NCI-H524 (cell line): ENCODE measurements around the gene AREG.

ENCODE experiments used
- DNase-seq, 2 experiments: peaks; one replicate each; lab custom pipeline; 2025; lab: John Stamatoyannopoulos, UW

The AREG gene

DNA sequence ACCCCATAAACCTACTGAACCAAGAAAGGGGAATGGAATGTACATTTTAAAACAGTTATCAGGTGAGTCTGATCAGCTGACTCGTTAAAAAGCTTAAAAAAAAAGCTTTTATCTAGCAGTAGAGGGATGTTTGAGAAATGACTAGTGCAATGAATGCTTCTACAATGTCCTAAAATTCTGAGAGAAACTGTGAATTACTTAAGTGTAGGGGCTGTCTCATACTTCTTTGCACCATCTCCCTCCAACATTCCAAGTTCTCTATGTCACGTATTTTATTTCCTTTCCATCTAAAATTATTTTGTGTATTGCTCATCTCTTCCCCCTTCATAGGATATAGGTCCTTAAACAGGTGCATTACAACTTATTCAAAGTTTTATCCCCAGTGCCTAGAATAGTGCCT lies 11.9 kb upstream of the AREG start:
- DNase-seq = no peak

DNA sequence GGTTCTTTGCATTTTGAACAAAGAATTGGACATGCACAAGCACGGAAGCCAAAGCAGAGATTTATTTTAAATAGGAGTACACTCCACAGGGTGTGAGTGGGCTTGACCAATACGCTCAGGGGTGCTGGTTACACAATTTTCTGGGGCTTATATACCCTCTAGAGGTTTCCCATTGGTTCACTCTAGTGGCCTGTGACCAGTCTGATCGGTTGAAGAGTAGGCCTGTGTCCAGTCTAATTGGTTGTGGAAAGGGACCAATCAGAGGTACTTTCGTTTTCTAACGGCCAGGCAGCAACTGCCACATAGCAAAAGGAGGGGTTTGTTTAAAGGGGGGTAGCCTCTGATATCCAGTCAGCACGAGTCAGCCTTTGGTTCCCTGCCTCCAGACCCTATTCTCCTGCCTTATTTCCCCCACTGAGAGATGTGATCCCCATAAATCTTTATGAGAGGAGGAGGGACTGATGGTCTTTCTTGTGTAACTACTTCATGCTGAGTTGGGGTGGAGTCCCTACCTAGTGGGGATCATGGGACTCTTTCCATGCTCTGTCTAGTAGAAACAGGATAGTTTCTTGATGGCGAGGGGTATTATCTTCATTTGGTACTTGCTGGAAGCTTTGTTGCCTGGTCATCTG lies 11.3 kb upstream of the AREG start:
- DNase-seq = no peak

DNA sequence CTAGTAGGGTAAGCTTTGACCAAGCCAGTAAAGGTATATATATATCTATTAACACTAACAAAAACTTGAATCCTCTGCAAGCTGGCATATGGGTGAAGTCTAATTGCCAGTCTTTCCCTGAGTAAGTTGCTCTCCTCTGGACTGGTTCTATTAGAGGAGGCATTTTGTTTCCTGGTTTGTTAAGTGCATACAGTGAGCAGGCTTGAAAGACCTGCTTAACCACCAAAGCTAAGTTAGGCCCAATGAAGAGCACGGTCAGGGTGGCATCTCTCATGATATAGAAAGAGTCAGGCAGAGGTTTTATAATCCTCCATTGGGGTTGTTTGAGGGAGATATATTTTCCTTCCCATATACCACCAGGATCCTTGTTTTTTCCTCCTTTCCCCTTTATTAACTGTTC lies 9.6 kb upstream of the AREG start:
- no peak for DNase-seq

DNA sequence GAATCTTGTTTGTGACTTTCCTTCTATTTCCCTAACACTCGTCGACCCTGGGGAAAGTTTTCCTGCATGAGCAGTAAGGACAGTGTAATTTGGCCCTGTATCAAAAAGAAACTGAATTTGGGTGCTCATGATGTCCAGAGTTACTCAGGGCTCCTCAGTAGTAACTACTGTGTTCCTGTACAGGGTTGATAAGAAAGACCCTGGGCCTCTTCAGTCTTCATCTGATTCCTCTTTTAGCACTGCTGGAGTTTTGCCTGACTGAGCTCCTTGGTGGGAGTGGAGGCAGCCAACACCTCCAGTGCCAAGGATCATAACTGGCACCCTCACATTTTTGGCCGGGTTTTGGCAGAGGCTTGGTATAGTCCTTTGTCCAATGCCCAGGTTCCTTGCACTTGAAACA lies 7.1 kb upstream of the AREG start:
- no peak for DNase-seq

DNA sequence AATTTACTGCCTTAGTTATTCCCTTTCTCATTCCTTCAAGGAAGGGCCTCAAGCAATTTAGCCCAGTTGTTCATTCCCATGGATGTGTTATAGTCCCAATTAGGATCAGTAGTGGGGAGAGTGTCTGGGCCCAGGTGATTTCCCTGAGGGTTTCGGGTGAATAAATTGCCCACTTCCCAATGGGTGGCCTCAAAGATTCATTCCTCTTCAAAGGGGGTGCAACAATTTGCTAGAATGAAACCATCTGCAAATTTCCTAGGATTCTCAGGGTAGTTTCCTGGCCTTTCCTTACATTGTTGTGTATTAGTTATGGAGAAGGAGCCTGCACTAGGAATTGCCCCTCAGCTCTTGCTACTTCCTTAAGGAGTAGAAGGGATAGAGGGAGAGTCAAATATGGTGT lies 6.3 kb upstream of the AREG start:
- no peak for DNase-seq

DNA sequence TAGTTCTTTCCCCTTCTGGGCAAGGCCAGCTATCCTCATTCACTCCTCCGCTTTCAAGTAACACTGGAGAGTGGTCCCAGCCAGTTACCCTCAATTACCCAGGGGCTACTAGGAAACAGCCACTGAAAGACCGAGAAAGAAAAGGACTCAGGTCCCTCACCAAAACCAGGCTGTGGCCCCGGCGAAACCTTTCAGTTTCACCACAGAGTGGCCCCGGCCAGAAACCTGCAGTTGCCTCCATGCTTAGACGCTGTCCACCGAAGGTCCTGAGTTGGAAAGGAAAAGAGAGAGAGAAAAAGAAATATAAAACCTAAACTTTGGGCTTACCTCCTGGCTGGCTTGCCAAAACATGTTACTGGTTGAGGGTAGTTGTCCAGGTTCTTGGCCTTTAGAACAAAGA lies 5.0 kb upstream of the AREG start:
- DNase-seq = no peak

DNA sequence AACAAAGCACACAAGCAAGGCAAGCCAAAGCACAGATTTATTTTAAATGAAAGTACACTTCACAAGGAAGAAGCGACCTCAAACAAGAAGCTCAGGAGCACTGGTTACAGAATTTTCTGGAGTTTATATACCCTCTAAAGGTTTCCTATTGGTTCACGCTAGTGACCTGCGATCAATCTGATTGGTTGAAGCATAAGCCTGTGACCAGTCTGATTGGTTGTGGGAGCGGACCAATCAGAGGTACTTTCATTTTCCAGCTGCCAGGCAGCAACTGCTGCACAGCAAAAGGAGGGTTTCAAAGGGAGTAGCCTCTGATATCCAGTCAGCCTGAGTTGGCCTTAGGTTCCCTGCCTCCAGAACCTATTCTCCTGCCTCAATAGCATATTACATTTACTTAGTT lies 4.6 kb upstream of the AREG start:
- DNase-seq = no peak

DNA sequence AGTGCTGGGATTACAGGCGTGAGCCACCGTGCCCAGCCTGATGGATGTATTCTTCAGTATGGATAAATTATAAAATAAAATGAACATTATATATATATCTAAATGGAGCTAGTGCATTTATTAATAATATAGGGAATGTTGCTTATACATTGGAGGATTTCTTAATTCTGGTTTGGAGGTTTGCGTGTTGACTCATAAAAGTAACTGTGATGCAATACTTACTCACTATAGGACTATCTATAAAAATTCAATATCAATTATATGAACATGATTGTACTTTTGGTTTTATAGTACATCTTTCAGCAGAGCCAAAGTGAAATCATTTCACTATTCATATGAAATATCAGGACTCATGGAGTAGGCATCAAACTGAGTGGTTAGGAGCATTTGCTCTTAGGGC lies 3.2 kb upstream of the AREG start:
- DNase-seq = no peak

DNA sequence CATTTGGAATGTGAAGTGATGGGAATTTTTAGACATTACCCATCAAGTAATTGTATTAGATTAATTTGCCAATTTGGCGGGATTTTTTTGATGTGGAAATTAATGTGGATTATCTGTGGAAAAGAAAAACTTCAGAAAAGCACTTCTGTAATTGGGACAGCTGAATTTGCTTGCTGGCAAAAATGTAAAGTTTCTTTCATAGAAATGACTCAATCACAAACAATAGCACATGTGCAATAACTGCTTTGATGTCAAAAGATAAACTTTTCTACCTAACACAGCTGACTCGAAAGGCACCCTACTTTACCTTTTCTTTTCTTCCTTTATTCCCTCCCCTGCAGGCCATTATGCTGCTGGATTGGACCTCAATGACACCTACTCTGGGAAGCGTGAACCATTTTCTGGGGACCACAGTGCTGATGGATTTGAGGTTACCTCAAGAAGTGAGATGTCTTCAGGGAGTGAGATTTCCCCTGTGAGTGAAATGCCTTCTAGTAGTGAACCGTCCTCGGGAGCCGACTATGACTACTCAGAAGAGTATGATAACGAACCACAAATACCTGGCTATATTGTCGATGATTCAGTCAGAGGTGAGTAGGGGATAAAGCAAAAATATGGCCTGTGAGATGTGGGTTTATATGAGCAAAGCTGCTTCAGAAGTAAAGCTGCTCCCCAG lies 1.4 kb downstream of the AREG start:
- no peak for DNase-seq

DNA sequence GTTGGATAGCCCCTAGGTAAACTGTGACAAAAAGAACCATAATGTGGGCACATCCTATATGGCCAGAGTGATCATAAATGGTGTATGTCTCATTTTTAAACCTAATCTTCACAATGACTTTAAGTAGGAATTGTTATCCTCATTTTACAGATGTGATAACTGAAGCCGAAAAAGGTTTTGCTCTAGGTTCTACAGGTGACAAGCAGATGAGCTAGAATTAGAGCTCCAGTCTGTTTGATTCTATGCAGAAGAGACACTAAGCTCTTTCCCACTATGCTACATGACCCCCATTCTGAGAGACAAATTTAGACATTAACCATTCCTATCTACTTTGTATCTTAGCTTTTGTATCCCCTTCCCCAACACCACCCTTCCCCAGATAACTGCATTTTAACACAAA lies 2.0 kb downstream of the AREG start:
- DNase-seq = no peak

DNA sequence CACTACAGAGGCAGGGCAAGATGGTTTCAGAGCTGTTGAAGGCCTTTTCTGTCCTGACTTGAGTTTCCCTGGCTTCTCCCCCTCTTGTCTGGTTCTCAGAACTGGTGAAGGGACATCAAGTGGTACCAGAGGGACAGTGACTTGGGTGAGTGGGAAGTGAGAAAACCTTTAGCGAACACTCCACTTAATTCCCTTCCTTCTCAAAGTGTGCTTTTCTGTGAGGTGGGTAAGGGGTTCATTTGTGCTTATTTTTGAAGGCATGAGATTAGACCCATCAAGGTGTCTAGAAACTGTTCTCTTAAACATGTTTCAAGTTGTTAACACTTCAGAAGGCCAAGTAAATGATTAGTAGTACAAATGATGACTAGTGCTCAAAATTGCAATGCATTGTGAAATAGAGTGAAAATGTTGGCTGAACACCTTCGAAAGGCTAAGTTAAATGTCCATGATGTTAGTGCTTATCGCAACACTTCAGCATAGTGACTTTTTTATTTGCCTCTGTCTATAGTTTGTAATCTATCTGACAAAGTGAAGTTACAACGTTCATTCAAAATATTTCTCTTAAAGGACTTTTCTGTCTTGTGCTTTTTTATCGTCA lies 2.8 kb downstream of the AREG start:
- no peak for DNase-seq

DNA sequence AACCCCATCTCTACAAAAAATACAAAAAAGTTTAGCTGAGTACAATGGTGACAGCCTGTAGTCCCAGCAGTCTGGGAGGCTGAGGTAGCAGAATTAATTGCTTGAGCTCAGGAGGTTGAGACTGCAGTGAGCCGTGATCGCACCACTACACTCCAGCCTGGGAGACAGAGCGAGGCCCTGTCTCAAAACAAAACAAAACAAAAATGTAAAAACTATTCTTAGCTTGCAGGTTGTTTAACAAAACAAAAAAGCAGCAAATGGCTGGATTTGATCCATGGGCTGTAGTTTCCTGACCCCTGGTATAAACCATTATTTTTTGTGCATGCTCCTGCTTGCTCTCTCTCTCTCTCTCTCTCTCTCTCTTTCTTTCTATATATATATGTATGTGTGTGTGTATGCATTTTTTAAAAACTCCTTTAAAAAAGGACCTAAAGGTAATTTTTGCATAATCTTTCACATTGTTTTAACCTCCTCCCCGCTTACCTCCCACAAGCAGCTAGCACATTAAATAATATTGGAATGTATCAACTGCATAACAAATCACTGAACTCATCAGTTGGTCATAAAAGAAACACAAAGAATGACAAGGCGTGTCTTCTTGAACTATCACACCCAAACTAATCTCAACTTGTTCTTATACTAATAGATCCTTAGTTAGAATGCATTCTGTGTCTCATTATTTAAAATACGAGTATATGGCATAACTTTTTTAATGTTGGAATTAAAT lies 4.8 kb downstream of the AREG start:
- DNase-seq = no peak

DNA sequence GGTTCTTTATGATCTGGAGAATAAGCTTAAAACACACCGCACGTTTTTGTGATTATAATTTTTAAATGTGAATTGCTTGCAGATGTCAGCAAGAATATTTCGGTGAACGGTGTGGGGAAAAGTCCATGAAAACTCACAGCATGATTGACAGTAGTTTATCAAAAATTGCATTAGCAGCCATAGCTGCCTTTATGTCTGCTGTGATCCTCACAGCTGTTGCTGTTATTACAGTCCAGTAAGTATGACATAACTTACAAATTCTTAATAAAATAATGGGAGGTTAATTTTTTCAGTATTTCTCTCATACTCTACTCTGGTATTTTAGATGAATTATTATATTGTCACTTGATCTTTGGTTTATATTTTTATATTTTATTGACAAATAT lies 5.4 kb downstream of the AREG start:
- no peak for DNase-seq

DNA sequence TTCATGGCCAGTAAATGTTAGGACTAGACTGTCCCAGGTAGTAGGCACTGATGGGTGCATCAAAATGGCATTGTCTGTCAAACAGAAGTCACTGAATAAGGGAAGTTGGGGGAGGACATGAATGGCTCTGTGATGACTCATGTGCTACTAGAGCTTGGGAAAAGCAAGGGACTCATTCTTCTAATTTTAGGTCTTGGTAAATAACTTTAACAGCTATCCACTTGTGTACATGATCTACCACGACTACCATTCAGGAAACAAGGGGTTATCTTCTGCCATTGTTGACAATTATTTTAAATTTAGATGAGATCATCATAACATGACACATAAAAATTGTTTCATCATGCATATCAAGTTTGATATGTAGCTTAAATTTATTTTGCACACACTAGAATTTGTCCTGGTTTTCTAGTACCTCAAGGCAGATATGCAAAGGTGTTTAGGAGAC lies 6.3 kb downstream of the AREG start:
- DNase-seq = no peak

DNA sequence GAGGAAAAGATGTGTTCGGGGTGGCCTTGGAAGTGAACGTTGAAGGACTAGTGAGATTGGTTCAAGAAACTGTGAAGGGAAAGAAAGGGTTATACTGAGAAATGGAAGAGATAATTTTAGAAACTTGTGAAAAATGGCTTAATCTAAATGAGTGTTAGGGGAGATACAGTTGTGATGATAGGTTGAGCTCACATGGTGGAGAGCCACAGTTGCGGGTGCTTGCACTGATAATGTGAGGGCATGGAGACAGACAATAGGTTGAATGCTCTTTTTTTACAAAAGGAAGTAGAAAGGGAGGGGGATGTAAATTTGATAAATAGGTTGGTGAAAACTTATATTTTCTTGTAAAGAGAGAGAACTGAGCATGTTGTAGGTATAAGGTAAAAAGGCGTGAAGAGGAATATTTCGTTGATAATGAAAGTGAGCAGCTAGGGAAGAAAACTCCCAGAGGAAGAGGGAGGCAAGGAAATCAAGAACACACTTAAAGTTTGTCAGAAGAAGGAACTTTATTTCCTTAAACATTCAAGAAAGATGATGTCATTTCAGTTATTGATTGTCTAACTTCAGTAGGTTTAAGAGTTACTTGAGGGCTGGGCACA lies 8.2 kb downstream of the AREG start:
- DNase-seq = no peak

DNA sequence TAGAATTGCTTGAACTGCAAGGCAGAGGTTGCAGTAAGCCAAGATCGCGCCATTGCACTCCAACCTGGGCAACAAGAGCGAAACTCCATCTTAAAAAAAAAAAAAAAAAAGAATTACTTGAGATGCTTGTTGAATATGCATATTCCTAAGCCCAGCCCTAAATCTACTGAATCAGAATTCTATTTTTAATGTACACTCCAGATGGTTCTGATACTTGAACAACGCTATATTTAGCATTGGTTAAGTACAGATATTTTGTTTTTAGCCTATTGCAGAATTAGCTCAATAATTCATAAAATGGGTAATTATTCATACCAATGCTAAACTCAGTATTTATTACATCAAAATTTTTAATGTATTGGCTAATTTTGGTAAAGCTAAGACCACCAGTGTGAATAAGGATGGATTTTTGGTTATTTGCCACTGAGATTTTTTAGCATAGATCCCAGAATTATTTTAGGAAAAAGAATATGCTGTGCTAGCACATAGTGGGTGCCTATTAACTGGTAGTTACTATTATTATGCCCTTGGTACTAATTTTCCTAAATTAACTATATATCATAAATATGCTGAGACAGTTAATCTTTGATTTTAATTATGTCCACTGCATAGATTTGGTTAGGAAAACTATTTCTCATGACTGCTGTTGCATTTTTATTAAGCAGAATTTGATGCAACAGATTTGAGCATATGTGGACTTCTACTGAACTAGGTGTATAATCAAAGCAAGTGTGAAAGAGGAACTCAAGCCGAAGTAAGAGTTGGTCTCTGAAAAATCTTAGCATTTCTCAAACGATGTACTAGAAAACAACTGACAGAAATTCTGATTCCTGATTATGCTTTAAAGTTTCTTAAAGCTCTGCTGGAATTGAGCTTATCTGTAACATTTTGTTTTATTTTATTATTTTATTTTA lies 9.2 kb downstream of the AREG start:
- no peak for DNase-seq

DNA sequence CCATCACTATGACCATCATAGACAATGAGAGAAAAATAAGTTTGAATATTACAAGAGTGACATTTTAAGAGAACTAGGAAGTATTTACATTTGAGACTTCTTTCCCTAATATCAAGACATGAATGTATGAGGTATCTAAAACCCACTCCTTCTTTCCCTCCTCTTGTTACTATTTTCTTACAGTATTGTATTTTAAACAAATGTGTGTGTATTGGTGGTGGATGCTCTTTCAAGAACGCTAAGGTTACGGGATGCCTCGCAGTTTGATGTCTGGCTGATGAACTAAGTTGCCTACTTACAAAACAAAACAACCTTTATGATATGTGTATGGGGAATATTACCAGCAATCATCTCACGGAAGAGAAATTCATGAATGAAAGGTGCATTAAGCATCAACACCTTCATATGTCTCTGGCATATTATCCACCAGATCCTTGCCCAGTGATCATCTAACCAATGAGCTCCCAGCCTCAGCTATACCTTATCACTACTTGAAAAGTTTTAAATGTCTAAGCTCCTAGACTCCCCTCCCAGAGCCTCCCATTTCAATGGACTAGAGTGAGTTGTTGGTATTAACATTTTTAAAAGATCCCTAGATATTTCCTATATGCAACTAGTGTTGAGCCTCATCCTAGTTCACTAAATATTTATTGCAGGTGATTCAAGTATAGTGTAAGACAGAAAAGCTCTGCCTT lies 10.6 kb downstream of the AREG start:
- no peak for DNase-seq

DNA sequence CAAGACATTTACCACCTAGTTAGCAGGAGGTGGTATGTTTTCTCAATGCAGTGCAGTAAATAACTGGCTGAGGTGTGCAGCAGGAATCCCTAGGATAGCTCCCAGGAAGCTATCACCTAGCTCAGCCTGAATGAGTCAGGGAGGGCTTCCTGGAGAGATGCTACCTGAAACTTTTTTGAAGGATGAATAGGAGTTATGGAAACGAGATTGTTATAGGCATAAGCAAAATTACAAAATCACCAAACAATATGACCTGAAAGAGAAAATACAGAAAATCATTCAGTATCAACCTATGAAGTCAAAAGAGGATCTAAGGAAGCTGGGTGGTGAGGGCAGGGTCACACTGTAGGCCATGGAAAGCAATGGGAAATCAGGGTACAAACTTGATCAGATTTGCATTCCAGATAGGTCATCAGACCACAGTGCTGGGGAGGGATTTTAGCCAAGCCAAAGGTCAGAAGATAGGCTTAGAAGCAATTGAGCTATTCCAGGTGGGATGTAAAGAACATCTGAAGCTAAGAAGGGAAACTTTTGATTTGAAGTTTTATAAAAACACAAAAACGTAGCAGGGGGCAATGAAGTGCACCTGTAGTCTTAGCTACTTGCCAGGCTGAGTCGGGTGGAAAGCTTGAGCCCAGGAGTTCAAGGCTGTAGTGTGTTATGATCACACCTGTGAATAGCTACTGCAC lies 11.3 kb downstream of the AREG start:
- no peak for DNase-seq

DNA sequence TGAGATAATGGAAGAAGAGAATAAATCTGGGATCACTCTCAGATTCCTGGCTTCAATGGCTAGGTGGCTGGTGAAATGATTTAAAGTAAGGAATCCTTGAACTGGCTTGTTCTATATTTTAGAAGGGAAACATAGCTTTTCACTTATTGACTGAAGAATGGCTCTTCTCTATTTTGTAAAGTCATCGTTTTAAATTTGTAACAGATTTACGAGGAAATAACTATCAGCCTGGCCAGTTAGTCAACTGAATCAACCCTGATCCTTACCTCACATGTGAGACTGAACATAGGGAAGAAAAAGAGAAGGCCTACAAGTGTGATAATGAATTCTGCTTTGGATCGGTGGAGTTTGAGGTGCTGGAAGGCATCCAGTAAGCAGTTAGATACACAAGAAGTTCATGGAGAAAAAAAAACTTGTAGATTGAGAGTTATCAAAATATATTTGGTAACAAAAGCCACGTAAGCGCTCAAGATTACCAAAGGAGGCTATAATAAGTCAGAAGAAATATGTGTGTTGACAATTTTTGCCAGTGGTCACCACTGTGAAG lies 12.0 kb downstream of the AREG start:
- DNase-seq = no peak

DNA sequence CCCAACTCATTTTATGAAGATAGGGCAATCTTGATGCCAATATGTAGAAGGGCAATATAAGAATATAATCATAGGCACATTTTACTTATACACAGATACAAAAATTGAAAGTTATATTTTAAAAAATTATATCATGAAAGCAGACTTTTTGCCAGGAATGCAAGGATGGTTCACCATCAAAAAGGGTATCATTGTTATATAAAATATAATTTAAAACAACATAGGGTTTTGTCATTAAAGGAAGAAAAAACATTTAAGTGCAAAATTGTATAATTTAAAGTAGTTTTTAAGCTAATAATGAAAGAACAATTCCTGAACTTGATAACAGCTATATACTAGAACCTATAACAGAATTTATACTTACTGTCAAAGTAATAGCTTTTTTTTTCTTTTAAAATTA lies 15.9 kb downstream of the AREG start:
- no peak for DNase-seq
